Karpas-422 (cell line): ENCODE data around the gene PSMB1. TPM values are rescaled to one million over a fixed set of nuclear protein-coding genes. Genes with fewer than 3 reads are reported as not detected.
"Not testable (repeated sequence)": the region's sequence is repeated elsewhere in the genome, so short reads cannot be mapped to it uniquely, and the experiment has no call there.

Experiments used
- DNase-seq: peaks from one replicate; pipeline ENCODE4 v3.0.0-alpha.2; 2015
- H2AFZ ChIP-seq: fragments of 200-600 bp; sonication (generic); 2 replicates; pipeline ENCODE4 v1.6.1; 2014; ENCODE audit warnings: antibody characterized with exemption, low read length, mixed read lengths
- H3K27ac ChIP-seq: fragments of 200-600 bp; sonication (generic); 2 replicates; pipeline ENCODE4 v1.5.1; 2014; ENCODE audit warnings: mild to moderate bottlenecking, low read length, moderate library complexity
- H3K27me3 ChIP-seq: fragments of 200-600 bp; sonication (generic); 2 replicates; pipeline ENCODE4 v1.6.1; 2014; ENCODE audit warnings: low read length, mixed read lengths
- H3K36me3 ChIP-seq: fragments of 200-600 bp; sonication (generic); 2 replicates; pipeline ENCODE4 v1.6.1; 2014; ENCODE audit warnings: low read length, mixed read lengths; ENCODE audit not compliant: insufficient read depth
- H3K4me1 ChIP-seq: fragments of 200-600 bp; sonication (generic); 2 replicates; pipeline ENCODE4 v1.6.1; 2014; ENCODE audit warnings: mild to moderate bottlenecking, low read length, mixed read lengths
- H3K4me2 ChIP-seq: fragments of 200-600 bp; sonication (generic); 2 replicates; pipeline ENCODE4 v1.6.1; 2014; ENCODE audit warnings: low read length, low read depth, mild to moderate bottlenecking; ENCODE audit not compliant: poor library complexity, severe bottlenecking
- H3K4me3 ChIP-seq: fragments of 200-600 bp; sonication (generic); 2 replicates; pipeline ENCODE4 v1.5.1; 2014; ENCODE audit warnings: mild to moderate bottlenecking, antibody characterized with exemption, low read length, mixed read lengths
- H3K79me2 ChIP-seq: fragments of 200-600 bp; sonication (generic); 2 replicates; pipeline ENCODE4 v1.6.1; 2014; ENCODE audit warnings: mild to moderate bottlenecking, low read length, mixed read lengths
- H3K9ac ChIP-seq: fragments of 200-600 bp; sonication (generic); 2 replicates; pipeline ENCODE4 v1.6.0; 2014; ENCODE audit warnings: low read length
- H3K9me2 ChIP-seq: fragments of 200-600 bp; sonication (generic), shearing (Covaris generic); replicated peaks from 2 replicates; pipeline ENCODE4 v1.6.0; 2014; ENCODE audit warnings: mild to moderate bottlenecking, low read length, moderate library complexity; ENCODE audit not compliant: insufficient read depth
- H3K9me3 ChIP-seq: fragments of 300-700, 200-600 bp; sonication (generic); 2 replicates; pipeline ENCODE4 v1.6.1; 2014; ENCODE audit warnings: low read length, mixed read lengths
- H4K20me1 ChIP-seq: fragments of 200-600 bp; sonication (generic); 2 replicates; pipeline ENCODE4 v1.6.1; 2014; ENCODE audit warnings: mild to moderate bottlenecking, antibody characterized with exemption, low read length, low read depth; ENCODE audit not compliant: insufficient read depth
- total RNA-seq: library from RNA; depleted of rRNA; stranded (reverse); fragments of >200 nt; shearing (Covaris generic); gene quantifications from 2 replicates; pipeline ENCODE4 v1.2.3, GENCODE V29; 2014; ENCODE audit warnings: low replicate concordance

Gene PSMB1
- total RNA-seq, 1 experiment from 2014 or later, result 208 TPM

- no peaks in the 10 kb centered on the region for H3K27me3 ChIP-seq
- DNase-seq, result peak; percentile 82
These were observed 23.2 kb downstream of the PSMB1 start for GRCh38 chr6:170529839-170530469.

DNA sequence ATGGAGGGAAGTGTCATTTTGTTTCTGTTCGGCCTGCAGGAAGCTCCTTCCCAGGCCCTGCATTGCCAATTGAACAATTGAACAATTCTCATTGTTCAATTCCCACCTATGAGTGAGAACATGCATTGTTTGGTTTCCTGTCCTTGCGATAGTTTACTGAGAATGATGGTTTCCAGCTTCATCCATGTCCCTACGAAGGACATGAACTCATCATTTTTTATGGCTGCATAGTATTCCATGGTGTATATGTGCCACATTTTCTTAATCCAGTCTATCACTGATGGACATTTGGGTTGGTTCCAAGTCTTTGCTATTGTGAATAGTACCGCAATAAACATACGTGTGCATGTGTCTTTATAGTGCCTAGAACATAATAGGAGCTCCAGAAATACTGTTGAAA lies 25.1 kb downstream of the PSMB1 start:
- H3K4me1 ChIP-seq, result peaks cover 16% of the 10 kb centered on the region
- not testable (repeated sequence) for DNase-seq, H3K36me3 ChIP-seq, H3K9me2 ChIP-seq, H3K79me2 ChIP-seq, H3K9ac ChIP-seq, H4K20me1 ChIP-seq, H2AFZ ChIP-seq, H3K4me3 ChIP-seq, H3K9me3 ChIP-seq, H3K27me3 ChIP-seq, H3K4me2 ChIP-seq, H3K27ac ChIP-seq

More at GRCh38 chr6:170529839-170530469, 23.2 kb downstream of the PSMB1 start:
- Histone ChIP-seq H3K4me3 (no peak overlapping the region), H4K20me1 (0 out of 2 replicates have a peak, but pooled peaks cover under 1% of the 10 kb centered on the region), H3K4me2 (no peak overlapping the region), H2AFZ (no peak overlapping the region), H3K4me1 (0 out of 2 replicates have a peak, but pooled peaks cover under 1% of the 10 kb centered on the region), H3K9me3 (no peaks in the 10 kb centered on the region), H3K9me2 (no peaks in the 10 kb centered on the region), H3K36me3 (peaks cover 17% of the 10 kb centered on the region; the same call in 1 of the 2 replicates), H3K79me2 (no peaks in the 10 kb centered on the region), H3K9ac (no peak overlapping the region), H3K27ac (no peak overlapping the region)

DNA sequence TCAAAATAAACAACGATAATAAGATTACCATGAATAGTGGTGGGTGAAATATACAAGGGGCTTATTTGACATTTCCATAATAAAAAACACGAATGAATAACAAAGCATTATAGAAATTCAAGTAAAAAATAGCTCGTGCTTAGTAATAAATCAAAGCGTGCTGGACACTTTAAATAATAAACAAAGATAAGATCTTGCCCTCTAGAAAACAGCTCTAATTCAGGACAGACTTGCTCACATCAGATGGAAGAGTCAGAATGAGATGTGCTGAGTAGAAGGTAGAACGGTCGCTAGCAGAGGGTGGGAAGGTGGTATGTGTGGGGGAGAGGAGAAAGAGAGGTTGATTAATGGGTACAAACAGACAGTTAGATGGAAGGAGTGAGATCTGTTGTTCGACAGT lies 27.3 kb downstream of the PSMB1 start:
- Histone ChIP-seq H4K20me1 (peaks cover 5% of the 10 kb centered on the region; the same call in 1 of the 2 replicates), H3K4me1 (peaks cover 16% of the 10 kb centered on the region)
- no peak for DNase-seq

DNA sequence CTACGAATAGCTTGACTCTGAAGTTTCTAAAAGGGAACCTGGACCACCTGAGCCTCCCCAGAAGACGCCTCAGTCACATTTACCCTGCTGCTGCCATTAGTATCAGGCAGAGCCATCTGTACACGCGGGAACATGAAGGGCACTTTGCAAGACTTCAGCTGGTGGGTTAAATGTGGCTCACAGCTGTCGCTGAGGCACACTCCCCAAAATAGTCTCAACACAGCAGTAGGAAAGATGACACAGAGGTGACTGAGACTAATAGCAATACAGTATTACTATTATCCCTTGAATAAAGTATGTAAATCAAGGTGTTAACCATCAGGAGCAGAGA lies 29.0 kb downstream of the PSMB1 start:
- no peaks in the 10 kb centered on the region for H3K36me3 ChIP-seq
- peaks cover 16% of the 10 kb centered on the region for H3K4me1 ChIP-seq
- peaks cover 5% of the 10 kb centered on the region; the same call in 1 of the 2 replicates for H4K20me1 ChIP-seq
- no peaks in the 10 kb centered on the region for H3K79me2 ChIP-seq
- no peak overlapping the region for H3K27ac ChIP-seq
- H3K4me2 ChIP-seq, result no peak overlapping the region
- H3K9ac ChIP-seq, result no peak overlapping the region
- no peaks in the 10 kb centered on the region for H3K9me3 ChIP-seq
- H3K27me3 ChIP-seq, result no peaks in the 10 kb centered on the region
- no peaks in the 10 kb centered on the region for H3K9me2 ChIP-seq
- peak; percentile 46 for DNase-seq
- no peak overlapping the region for H2AFZ ChIP-seq
- no peak overlapping the region for H3K4me3 ChIP-seq

More for the DNA sequence above, 27.3 kb downstream of the PSMB1 start:
- Histone ChIP-seq H3K36me3 (no peaks in the 10 kb centered on the region), H3K4me3 (no peak overlapping the region), H3K27ac (no peak overlapping the region), H3K9me2 (no peaks in the 10 kb centered on the region), H3K79me2 (no peaks in the 10 kb centered on the region), H2AFZ (no peak overlapping the region), H3K4me2 (no peak overlapping the region), H3K27me3 (no peaks in the 10 kb centered on the region), H3K9ac (no peak overlapping the region), H3K9me3 (no peaks in the 10 kb centered on the region)

- Histone ChIP-seq H3K27ac (no peak overlapping the region), H3K4me3 (no peak overlapping the region), H3K79me2 (no peaks in the 10 kb centered on the region), H3K36me3 (no peaks in the 10 kb centered on the region), H3K4me2 (no peak overlapping the region), H3K9me3 (no peaks in the 10 kb centered on the region), H2AFZ (no peak overlapping the region), H3K4me1 (peaks cover 16% of the 10 kb centered on the region), H4K20me1 (peaks cover 5% of the 10 kb centered on the region; the same call in 1 of the 2 replicates), H3K9me2 (no peaks in the 10 kb centered on the region), H3K9ac (no peak overlapping the region), H3K27me3 (no peaks in the 10 kb centered on the region)
- no peak for DNase-seq
These were observed 29.6 kb downstream of the PSMB1 start for GRCh38 chr6:170523256-170524171.

GRCh38 chr6:170522565-170523183 lies 30.4 kb downstream of the PSMB1 start:
- Histone ChIP-seq H3K9ac (no peak overlapping the region), H3K4me3 (no peak overlapping the region), H3K36me3 (no peaks in the 10 kb centered on the region), H3K9me3 (no peaks in the 10 kb centered on the region), H2AFZ (no peak overlapping the region), H3K27ac (no peak overlapping the region), H3K4me1 (peaks cover 16% of the 10 kb centered on the region), H4K20me1 (peaks cover 5% of the 10 kb centered on the region; the same call in 1 of the 2 replicates), H3K79me2 (no peaks in the 10 kb centered on the region), H3K4me2 (no peak overlapping the region), H3K9me2 (no peaks in the 10 kb centered on the region), H3K27me3 (no peaks in the 10 kb centered on the region)
- DNase-seq, result peak; percentile 57

DNA sequence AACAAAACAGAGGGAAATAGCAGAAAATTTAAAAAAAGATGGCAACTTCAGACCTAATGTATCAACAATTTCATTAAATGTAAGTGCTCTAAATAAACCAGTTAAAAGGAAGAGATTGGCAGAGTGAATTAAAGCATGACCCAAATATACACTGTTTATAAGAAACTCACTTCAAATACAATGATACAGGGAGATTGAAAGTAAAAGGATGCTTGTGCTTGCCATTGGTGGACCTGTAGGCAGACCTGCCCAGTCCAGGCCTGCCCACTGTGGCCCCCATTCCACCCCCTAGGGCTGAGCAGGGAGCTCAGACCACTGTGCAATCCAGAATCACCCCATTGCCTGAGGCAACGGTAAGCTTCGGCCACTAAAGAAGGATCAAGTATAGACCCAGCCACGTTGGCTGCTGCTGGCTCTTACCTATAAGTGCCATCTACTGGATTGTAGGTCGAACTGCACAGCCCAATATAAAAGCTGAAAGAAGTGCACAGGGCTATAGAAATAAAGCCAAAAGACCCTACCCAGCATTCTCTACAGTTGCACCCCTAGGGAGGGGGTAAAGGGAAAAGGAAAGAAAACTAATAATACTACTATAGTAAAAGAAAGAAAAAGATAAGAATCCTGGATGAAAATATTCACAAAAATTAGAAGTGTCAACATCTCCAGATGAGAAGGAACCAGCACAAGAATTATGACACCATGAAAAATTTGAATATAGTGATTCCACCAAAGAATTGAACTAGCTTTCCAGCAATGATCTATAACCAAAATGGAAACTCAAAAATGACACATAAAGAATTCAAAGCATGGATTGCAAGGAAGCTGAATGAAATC lies 36.1 kb downstream of the PSMB1 start:
- Histone ChIP-seq H3K4me1 (no peaks in the 10 kb centered on the region), H3K79me2 (no peaks in the 10 kb centered on the region), H3K9ac (no peak overlapping the region), H2AFZ (no peak overlapping the region), H3K9me2 (no peaks in the 10 kb centered on the region), H3K4me3 (no peak overlapping the region), H3K27ac (no peak overlapping the region), H3K9me3 (no peaks in the 10 kb centered on the region), H3K36me3 (no peaks in the 10 kb centered on the region), H3K27me3 (no peaks in the 10 kb centered on the region), H4K20me1 (no peaks in the 10 kb centered on the region), H3K4me2 (no peak overlapping the region)
- DNase-seq, result peak; percentile 82
